PFSK-1 (cell line): ENCODE data around the gene TIMM23.

Experiments
- FOXP2 ChIP-seq: optimal IDR thresholded peaks from 2 replicates; pipeline ENCODE3; 2011; ENCODE audit warnings: borderline replicate concordance, control low read depth, inconsistent platforms; ENCODE audit not compliant: insufficient read depth; ENCODE audit errors: extremely low read length, extremely low read depth
- POLR2AphosphoS5 ChIP-seq: IDR thresholded peaks from 2 replicates; pipeline ENCODE4 v1.6.1; 2012; ENCODE audit warnings: low read depth, mild to moderate bottlenecking, control low read depth, low read length, moderate library complexity
- SIN3A ChIP-seq: IDR thresholded peaks from 2 replicates; pipeline ENCODE4 v1.6.1; 2012; ENCODE audit warnings: mild to moderate bottlenecking, low read length, moderate library complexity, borderline replicate concordance; ENCODE audit not compliant: insufficient read depth
- TAF1 ChIP-seq: IDR thresholded peaks from 2 replicates; pipeline ENCODE4 v1.6.1; 2012; ENCODE audit warnings: low read length, control low read depth, borderline replicate concordance; ENCODE audit not compliant: insufficient read depth
- TF ChIP-seq, protein P1 (sequence below), 2 experiments: IDR thresholded peaks; 2 replicates each; pipeline versions ENCODE4 v1.6.1 to v1.8.0; 2011 to 2012; ENCODE audit warnings: low read depth in 2 of 2, low read length in 2 of 2, control low read depth in 1 of 2, inconsistent platforms in 1 of 2, mild to moderate bottlenecking in 1 of 2, moderate library complexity in 1 of 2; ENCODE audit not compliant: insufficient read depth in 1 of 2

Gene TIMM23

DNA sequence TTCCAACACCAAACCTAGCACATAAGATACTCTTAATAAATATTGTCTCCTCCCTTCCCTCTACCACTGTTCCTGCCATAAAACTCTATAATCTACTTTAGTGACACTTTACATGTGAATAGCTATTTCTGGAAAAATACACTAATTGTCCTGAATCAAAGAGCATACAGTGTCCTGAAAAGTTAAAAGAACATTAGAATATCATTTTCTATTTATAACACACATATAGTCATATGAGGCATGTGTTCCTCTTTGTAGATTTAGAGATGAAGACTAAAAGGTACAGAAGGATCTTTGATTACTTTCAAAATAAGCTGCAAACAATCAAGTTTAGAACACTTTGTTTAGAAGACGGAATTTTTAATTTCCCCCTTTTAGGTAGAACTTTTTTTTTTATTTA is 44.5 kb downstream of the TIMM23 start:
- TF ChIP-seq TAF1: no peak
- TF ChIP-seq, protein P1, sequence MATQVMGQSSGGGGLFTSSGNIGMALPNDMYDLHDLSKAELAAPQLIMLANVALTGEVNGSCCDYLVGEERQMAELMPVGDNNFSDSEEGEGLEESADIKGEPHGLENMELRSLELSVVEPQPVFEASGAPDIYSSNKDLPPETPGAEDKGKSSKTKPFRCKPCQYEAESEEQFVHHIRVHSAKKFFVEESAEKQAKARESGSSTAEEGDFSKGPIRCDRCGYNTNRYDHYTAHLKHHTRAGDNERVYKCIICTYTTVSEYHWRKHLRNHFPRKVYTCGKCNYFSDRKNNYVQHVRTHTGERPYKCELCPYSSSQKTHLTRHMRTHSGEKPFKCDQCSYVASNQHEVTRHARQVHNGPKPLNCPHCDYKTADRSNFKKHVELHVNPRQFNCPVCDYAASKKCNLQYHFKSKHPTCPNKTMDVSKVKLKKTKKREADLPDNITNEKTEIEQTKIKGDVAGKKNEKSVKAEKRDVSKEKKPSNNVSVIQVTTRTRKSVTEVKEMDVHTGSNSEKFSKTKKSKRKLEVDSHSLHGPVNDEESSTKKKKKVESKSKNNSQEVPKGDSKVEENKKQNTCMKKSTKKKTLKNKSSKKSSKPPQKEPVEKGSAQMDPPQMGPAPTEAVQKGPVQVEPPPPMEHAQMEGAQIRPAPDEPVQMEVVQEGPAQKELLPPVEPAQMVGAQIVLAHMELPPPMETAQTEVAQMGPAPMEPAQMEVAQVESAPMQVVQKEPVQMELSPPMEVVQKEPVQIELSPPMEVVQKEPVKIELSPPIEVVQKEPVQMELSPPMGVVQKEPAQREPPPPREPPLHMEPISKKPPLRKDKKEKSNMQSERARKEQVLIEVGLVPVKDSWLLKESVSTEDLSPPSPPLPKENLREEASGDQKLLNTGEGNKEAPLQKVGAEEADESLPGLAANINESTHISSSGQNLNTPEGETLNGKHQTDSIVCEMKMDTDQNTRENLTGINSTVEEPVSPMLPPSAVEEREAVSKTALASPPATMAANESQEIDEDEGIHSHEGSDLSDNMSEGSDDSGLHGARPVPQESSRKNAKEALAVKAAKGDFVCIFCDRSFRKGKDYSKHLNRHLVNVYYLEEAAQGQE (IDR thresholded peaks at IDR 0.05; ENCODE audit: insufficient read depth in 1 of 2, low read depth in 2 of 2, low read length in 2 of 2): no peak
- TF ChIP-seq POLR2AphosphoS5: no peak
- TF ChIP-seq FOXP2: no peak
- no peak for TF ChIP-seq SIN3A

DNA sequence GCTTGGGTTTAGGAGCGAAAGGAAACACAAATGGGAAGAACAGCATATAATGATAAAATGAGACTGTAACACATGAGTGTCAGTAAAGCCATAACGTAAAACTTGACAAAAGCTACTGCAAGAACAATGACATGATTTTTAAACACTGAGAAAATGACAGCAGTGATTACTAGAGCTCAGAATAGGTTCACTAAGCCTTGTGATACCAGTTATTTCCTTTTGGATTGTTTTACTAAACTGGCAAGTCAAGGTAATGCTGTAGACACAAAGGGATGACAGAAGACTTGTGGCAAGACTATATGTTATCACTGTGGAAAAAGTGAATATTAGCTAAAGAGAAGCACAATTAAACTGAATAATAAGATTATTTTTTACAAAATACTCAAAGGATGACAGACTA is 45.4 kb downstream of the TIMM23 start:
- TF ChIP-seq POLR2AphosphoS5 (no peak), FOXP2 (no peak), TAF1 (no peak)

DNA sequence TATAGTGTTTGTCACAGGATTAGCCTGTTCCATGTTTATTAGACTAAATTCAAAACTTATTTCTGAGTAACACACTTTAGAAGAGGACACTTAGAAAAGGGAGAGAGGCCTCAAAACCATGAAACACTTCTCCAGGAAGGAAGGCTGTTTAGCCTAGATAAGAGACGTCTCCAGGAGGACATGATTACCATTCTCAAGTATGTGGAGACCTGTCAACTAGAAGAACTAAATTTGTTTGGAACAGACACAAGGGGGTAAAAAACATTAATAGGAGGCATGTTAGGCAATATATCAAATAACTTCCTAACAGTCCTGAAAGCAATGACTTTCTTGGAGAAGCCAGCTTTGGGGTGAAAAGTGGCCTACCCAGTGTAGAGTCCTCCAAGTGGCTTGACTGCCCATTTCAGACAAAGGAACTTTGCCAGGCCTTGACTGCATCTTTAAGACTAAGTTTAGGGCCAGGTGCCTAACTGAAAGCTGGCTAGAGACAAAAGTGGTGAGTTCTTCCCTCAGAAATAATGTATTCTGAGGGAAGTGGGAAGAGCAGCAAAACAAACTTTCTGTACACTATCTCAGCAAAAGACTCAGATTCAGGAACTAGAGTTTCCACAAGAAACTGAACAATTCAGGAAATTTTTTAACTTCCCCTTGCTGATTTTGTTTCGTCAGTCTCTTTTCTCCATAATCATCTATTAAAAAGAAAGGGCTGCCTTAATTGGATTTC is 46.3 kb downstream of the TIMM23 start:
- no peak for TF ChIP-seq FOXP2
- TF ChIP-seq TAF1: no peak
- no peak for TF ChIP-seq POLR2AphosphoS5
- TF ChIP-seq, protein P1 (IDR thresholded peaks at IDR 0.05; ENCODE audit: insufficient read depth in 1 of 2, low read depth in 2 of 2, low read length in 2 of 2): no peak
- no peak for TF ChIP-seq SIN3A

DNA sequence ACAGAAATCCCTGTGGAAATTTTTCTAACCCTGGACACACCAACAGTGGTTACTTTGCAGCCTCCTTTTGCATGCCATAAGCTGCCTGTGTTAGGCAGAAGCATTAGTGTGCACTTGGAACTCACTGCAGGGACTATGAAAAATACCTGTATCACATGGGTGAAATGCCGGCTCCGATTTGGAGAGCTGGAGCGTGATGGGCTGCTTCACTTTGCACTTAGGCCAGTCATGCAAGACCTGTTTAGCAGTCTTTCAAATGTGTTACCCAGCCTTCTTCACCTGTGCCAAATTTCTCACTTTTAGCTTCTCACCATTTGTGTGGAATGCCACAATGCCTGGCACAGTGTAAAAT is 46.9 kb downstream of the TIMM23 start:
- TF ChIP-seq POLR2AphosphoS5 (no peak), SIN3A (no peak), FOXP2 (no peak), TAF1 (no peak)
- TF ChIP-seq, protein P1 (IDR thresholded peaks at IDR 0.05; ENCODE audit: insufficient read depth in 1 of 2, low read depth in 2 of 2, low read length in 2 of 2): no peak

DNA sequence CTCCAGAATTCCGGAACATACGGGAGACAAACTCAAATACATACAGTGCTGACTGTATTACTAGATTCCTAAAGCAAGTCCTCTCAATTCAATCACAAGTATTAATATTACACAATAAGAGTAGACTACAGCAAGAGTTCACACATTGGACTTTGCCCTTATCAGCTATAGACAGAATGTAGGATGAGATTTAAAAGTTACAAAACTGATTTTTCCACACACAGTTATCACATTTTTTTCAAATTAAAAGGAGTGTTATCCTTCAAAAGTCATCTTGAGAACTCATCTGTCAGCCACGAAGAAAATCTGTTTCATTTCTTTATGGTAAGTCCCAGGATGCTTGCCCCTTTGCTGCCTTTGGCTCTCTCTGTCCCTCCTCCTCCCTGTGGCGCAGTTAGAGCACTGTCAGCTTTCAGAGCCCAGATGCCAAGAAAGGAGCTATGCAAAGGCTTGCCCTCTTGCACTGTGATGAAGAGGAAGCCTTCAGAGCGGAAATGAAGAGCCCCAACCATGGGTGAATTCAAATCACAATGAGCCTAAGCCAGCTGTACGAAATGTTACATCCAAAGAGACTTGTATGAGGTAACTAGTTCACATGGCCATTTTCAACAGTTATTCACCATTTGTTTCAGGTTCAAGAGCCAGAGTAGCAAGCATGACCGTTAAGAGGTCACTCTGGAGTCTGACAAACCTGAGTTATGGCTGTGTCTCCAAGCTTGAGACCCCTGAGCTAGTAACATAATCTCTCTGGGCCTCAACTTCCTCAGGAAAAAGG is 47.5 kb downstream of the TIMM23 start:
- TF ChIP-seq TAF1 (no peak), SIN3A (no peak), POLR2AphosphoS5 (no peak), FOXP2 (no peak)
- TF ChIP-seq, protein P1 (IDR thresholded peaks at IDR 0.05; ENCODE audit: insufficient read depth in 1 of 2, low read depth in 2 of 2, low read length in 2 of 2): no peak
